Thyroid gland (tissue), 4 donors: ENCODE data around the gene STRIT1.

Experiments used
- CTCF ChIP-seq, 6 experiments: fragments of 200-600 bp in 3 of 6; fragments of 450-650 bp in 3 of 6; sonication (generic) in 3 of 6; IDR thresholded peaks; one replicate each; pipeline ENCODE4 v1.5.1; 2016 to 2019; ENCODE audit warnings: antibody characterized with exemption in 6 of 6, mild to moderate bottlenecking in 2 of 6, inconsistent platforms in 1 of 6, moderate library complexity in 1 of 6
- POLR2A ChIP-seq, 2 donors: fragments of 450-650 bp; IDR thresholded peaks; one replicate each; pipeline ENCODE4 v1.6.1; 2017; ENCODE audit warnings: antibody characterized with exemption in 2 of 2, mild to moderate bottlenecking in 2 of 2, moderate library complexity in 1 of 2

- TF ChIP-seq CTCF (IDR thresholded peaks at IDR 0.05) (no peak), POLR2A (IDR thresholded peaks at IDR 0.05) (no peak)
Observed at GRCh38 chr3:155316426-155316825, 22.9 kb upstream of the STRIT1 start.
